Placental epithelial cell (primary cell): ENCODE data around the gene TMEM234. TPM values are rescaled to one million over a fixed set of nuclear protein-coding genes. Genes with fewer than 3 reads are reported as not detected.

Experiments used
- small RNA-seq: library from RNA; depleted of rRNA; stranded (forward); fragments of <200 nt; gene quantifications from one replicate; pipeline ENCODE3, GENCODE V24; 2012
- total RNA-seq: library from RNA; depleted of rRNA; stranded (reverse); fragments of >200 nt; gene quantifications from 2 replicates; pipeline ENCODE4 v1.2.3, GENCODE V29; 2012

Gene TMEM234
- total RNA-seq: 19.4 and 29.1 TPM in 2 replicates

DNA sequence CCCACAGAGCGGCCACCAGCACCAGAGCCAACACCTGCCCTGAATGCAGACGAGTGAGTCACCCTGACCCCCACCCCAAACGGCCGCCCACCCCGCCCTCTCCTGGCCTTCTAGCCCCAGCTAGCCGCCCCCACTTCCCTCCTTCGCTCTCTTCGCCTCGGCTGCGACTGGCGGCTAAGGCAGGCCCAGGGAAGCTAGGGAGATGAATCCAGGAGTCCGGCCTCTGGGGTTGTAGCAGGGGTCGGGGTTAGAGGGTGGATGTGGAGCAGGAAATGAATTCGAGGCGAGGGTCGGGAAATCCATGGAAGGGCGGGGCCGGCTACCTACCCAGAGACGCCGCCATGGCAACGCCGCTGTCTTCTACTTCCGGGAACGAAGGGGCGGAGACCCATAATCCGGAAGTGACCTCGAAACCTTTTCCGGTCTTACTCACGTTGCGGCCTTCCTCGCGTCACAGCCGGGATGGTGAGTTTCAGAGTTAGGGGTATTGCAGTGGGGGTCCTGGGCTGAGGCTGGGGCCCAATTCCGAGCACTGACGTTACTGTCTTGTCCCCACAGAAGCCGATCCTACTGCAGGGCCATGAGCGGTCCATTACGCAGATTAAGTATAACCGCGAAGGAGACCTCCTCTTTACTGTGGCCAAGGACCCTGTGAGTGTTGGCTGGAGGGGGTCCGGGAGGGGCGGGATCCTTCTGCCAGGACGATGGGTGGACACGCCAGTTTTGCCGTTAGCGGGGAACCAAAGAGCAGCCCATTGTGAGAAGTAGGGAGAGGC lies at the start of gene TMEM234, which contains the start of gene EIF3I:
TSS of gene TMEM234 (minus strand) at position 374 of the 776 bp plus-strand sequence. CDS start at position 343, 31 bp downstream.
TSS of gene EIF3I (plus strand) at position 428 of the 776 bp plus-strand sequence. CDS start at position 463, 35 bp downstream.

DNA sequence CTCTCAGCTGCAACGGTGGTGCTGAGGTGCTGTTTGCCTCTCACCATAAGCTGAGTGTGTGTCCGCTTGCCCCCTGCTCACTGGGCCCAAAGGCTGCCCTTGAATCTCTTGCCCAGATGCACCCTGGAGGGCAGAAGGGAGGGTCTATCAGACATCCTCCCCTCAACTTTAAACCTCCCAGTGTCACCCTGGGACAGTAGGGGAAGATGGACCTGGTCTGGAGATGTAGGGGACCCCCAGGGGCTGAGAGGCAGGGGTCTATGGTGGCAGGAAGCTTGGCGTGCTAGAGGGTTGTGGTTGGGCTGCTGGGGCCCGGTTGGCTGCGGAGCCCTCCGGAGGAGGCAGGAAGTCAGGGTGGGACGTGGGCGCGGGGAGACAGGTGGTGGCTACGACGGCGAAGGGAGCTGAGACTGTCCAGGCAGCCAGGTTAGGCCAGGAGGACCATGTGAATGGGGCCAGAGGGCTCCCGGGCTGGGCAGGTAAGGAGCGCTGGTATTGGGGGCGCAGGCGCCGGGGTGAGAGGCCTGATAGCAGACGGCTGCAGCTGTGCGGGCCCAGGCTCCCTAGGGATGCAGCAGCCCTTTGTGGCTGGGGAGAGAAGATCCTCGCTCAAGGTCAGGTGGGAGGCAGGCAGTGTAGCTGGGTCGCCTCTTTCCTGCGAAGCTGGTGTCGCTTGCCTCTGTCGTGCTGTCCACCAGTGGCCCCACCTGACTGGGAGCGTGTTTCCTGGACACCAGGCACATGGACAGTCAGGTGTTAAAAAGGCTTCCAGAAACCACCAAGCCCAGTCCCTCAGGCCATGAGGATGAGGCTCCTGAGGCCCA lies 29.0 kb upstream of the TMEM234 start, which contains the start of gene LCK:
TSS of gene LCK (plus strand) at position 373 of the 824 bp plus-strand sequence. CDS start 23,065 bp downstream, outside the sequence.

DNA sequence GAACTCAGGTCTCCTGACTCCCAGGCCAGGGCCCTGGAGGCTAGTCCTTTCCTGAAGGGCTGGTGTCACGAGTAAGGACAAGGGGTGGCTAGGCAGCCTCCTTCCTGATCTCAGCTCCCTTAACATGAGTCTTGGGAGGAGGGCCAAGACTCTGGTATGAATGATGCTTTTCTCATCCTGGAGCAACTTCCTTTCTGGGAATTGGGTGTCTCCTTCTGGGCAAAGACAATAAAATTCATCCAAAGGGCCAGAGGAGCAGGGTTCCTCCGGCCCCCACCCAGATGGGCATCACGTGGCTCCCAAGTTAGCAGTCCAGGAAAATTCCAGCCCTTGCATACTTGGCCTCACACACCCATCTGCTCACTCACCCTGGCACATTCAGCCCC lies 24.7 kb upstream of the TMEM234 start, which contains the start of gene FAM167B:
TSS of gene FAM167B (plus strand) at position 335 of the 386 bp plus-strand sequence. CDS start 200 bp downstream, outside the sequence.

DNA sequence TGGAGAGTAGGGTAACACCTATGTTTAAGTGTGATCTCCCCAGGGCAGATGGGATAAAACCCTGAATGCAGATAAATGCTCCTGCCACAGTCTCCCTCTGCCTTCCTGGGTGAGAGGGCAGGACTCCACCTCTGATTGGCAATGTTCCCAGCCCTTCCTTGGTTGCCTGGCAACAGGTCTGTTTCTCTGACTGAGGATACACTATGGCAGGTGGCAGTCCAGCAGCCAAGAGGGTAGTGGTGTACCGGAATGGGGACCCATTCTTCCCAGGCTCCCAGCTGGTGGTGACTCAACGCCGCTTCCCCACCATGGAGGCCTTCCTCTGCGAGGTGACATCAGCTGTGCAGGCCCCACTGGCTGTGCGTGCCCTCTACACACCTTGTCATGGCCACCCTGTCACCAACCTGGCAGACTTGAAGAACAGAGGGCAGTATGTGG lies 13.2 kb downstream of the TMEM234 start, which contains the start of gene DCDC2B:
TSS of gene DCDC2B (plus strand) at position 199 of the 438 bp plus-strand sequence. CDS start at position 204, 5 bp downstream.

DNA sequence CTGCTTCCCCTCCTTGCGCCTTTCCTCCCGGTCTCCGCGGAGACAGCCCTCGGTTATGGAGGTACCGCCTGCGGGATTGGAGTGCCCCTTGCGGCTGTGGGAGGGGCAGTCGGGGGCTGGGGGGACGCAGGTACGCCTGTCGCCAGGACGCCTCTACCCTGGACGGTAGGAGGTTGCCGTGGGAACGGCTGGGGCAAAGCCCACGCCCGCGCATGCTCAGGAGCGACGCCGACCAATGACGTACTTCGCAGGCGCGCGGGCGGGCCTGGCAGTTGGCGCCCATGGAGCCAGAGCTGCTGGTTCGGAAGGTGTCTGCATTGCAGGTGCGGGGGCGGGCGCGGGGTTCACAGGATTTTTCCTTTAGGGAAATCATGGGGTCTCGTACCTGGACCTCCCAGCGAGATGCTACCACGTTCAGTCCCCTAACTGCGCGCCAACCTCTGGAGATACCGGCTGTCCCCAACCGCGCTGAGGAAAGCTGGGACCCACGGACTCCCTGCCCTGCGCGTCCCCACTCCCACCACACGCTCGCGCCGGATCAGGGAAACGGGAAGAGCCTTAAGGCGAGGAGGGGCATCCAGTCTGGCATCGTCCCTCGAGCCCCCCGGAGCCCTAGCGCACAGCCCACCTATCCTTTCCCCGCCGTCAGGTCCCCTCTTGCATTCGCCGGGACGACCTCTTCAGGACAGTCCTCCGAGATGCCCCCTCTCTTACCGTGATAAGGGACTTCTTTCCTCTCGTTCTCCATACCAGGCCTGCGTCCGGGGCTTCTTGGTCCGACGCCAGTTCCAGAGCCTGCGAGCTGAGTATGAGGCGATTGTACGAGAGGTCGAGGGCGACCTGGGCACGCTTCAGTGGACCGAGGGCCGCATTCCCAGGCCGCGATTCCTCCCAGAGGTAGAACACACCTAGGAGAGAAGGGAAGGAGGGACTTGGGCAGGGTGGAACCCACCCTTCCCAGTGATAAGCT lies 16.5 kb downstream of the TMEM234 start, which contains the start of gene IQCC:
TSS of gene IQCC (plus strand) at position 271 of the 970 bp plus-strand sequence. CDS start at position 282, 11 bp downstream.

DNA sequence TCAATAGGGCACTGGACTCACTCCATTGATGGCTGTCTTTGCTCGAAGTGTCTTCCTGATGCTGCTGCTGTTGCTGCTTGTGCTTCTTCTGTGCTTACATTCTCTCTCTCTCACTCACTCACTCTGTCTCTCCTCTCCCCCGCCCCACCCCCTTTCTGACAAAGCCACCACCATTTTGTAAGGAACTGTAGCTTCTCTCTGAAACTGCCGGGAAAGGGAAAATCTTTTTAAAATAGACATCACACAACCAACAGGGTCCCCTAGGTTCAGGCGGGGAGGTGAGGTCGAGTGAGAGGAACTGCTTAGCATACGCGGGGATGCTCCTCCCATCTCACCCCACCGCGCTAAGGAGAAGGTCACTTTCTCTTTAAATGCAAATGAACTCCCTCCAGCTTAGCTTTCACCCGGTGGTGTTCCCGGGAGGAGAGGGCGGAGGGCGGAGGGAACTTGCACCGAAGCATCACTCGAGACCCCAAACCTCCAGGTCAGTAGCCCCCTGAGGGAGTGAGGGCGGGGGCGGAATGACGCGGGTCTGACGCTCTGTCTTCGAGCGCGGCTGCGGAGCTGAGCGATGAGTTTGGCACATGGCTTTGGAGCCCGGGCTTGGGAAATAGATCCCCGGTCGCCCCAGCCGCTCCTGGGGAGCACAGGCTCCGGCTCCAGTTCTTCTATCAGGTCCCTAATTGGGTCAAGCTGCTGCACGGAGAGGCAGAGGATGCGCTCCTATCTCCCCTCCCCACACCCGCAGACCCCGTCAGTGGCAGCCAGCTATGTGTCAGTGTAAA lies 21.7 kb downstream of the TMEM234 start, which contains the start of gene CCDC28B:
TSS of gene CCDC28B (plus strand) at position 370 of the 785 bp plus-strand sequence. CDS start 1,341 bp downstream, outside the sequence.

DNA sequence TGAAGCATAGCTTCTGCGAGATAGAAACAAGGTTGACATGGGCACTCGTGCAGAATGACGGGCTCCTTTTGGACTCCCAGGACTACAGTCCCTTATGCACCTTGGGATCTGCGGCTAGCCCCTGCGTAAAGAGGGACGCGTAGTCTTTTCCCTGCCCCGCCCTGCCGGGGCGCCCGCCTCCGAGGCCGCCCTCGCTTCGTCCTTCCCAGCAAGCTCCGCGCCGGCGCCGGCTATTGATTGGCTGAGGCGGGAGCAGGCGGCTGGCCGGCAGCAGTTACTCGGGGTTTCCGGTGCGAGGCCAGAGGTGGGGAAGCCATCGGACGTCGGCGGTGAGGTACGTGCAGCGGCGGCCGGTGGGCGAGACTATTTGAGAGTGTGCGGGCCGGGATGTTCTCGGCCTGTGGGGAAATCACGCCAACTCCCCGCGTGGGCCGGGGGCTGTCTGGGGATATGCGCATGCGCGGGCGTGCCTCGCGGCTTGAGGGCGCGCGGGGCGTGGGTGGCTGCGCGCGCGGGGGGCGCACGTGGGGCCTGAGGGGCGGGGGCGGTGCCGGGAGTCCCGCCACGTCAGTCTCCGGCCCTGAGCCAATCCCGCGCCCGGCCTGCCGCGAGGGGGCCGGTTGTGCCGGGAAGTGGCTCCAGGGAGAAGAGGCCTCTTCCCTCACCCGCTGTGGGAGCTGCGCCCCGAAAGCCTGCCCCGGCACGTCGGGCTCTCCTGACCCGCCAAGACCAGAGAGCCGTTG lies 42.5 kb downstream of the TMEM234 start, which contains the start of gene TXLNA:
TSS of gene TXLNA (plus strand) at position 233 of the 743 bp plus-strand sequence. CDS start 671 bp downstream, outside the sequence.

Small RNA genes lying within 50 kb of the gene (small RNA-seq; reads per million reads assigned to genes)
- gene RF00017: not detected

Other genes with a start within 250 kb of the TMEM234 start
- gene KHDRBS1, start 208.5 kb downstream of the TMEM234 start, total RNA-seq: 49.5 and 52.6 TPM in 2 replicates
- 6.3 and 8.9 TPM in 2 replicates for gene TMEM39B, start 149.4 kb downstream of the TMEM234 start, total RNA-seq
- gene KPNA6, start 114.3 kb downstream of the TMEM234 start, total RNA-seq: 40.0 and 65.5 TPM in 2 replicates
- 53.4 and 62.5 TPM in 2 replicates for gene TXLNA, start 42.7 kb downstream of the TMEM234 start, total RNA-seq
- gene CCDC28B, start 21.8 kb downstream of the TMEM234 start, total RNA-seq: 12.5 and 18.1 TPM in 2 replicates
- 0.54 and 0.79 TPM in 2 replicates for gene IQCC, start 16.7 kb downstream of the TMEM234 start, total RNA-seq
- not detected in 2 replicates for gene DCDC2B, start 13.3 kb downstream of the TMEM234 start, total RNA-seq
- 163 and 360 TPM in 2 replicates for gene EIF3I, start 54 bp upstream of the TMEM234 start, total RNA-seq
- gene FAM167B, start 24.9 kb upstream of the TMEM234 start, total RNA-seq: 1.2 TPM in 1 of 2 replicates, not detected in the other
- gene LCK, start 28.9 kb upstream of the TMEM234 start, total RNA-seq: 1.2 and 2.4 TPM in 2 replicates
- gene HDAC1, start 69.7 kb upstream of the TMEM234 start, total RNA-seq: 72.1 and 80.5 TPM in 2 replicates
- 11.0 and 43.6 TPM in 2 replicates for gene MARCKSL1, start 113.9 kb upstream of the TMEM234 start, total RNA-seq
- 2.4 and 3.9 TPM in 2 replicates for gene FAM229A, start 140.1 kb upstream of the TMEM234 start, total RNA-seq
- 0.39 TPM in 1 of 2 replicates, not detected in the other for gene TSSK3, start 140.2 kb upstream of the TMEM234 start, total RNA-seq
- gene BSDC1, start 172.1 kb upstream of the TMEM234 start, total RNA-seq: 68.7 and 76.1 TPM in 2 replicates
- gene ZBTB8B, start 242.7 kb upstream of the TMEM234 start, total RNA-seq: 0.22 and 0.79 TPM in 2 replicates